GM12873 (cell line): ENCODE data around the gene SEMA5A.

Source experiments
- CTCF ChIP-seq: IDR thresholded peaks from 2 replicates; pipeline ENCODE4 v1.5.1; 2012; ENCODE audit warnings: low read depth, mild to moderate bottlenecking, moderate library complexity, low read length, control low read depth; ENCODE audit not compliant: insufficient read depth; ENCODE audit errors: missing control alignments

The SEMA5A gene

GRCh38 chr5:9265441-9266287, 280.2 kb downstream of the SEMA5A start:
- no peak for TF ChIP-seq CTCF

GRCh38 chr5:9264301-9264700, 281.6 kb downstream of the SEMA5A start:
- TF ChIP-seq CTCF = no peak

- no peak for TF ChIP-seq CTCF
These were observed 282.2 kb downstream of the SEMA5A start for GRCh38 chr5:9263656-9264055.

GRCh38 chr5:9251379-9251980, 294.4 kb downstream of the SEMA5A start:
- TF ChIP-seq CTCF = no peak

GRCh38 chr5:9249231-9249630, 296.6 kb downstream of the SEMA5A start:
- TF ChIP-seq CTCF = no peak

GRCh38 chr5:9245071-9245470, 300.8 kb downstream of the SEMA5A start:
- no peak for TF ChIP-seq CTCF

GRCh38 chr5:9244417-9244816, 301.5 kb downstream of the SEMA5A start:
- no peak for TF ChIP-seq CTCF
